Measurements from ENCODE around the gene CSGALNACT2. TPM values are rescaled to one million over a fixed set of nuclear protein-coding genes. Genes with fewer than 3 reads are reported as not detected.

CSGALNACT2 gene
- total and polyA plus RNA-seq, 2 of the 13 experiments (the other 11 are each of a cell fraction or from before 2014, with no cell fraction given), result 3.3 to 7.1 TPM

DNA sequence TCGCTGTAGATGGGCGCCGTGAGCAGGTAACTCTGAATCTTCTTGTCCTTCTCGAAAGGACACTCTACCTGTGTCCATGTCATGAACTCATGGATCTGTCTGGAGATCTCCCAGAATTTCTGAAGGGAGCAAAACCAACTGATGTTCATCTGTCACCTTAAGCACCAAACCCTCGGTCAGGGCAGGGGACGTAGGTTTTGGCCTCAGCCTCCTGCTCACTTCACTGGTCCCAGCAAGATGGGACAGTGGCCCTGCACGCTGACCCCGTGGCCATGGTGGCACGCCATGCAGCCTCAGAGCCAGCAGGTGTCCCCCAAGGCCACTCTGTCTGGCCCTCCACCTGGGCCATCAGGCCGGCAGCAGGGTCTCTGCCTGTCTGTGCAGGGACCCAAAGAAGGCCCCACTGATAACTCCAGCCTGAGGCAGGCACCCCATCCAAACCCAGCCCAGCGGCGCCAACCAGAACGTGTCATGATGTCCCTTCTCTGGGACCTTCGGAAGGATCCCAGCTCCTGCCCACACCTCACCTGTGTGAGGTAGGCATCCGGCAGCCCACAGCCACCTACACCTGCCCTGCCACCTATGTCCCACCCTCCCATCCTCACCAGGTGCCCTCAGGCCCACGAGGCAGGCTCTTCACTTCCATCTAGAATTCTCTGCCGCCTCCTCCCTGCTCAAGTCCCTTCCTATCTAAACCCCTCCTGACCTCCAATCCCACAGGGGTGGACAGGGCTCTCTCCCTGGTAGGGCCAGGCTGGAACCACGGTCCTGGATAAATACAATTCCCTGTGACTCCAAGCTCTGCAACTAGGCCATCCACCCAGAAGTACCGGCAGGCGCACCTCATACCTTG, 59.0 kb downstream of the CSGALNACT2 start:
- no peak overlapping the region for H3K27ac ChIP-seq (ENCODE audit: extremely low read length, insufficient read depth, low read length)
- in situ Hi-C loops (cut with HindIII; ENCODE audit: extremely low pct_ligation_motif_present, low pct_unique_long_range_greater_than_20kb), result no loop called here
- 50% methylated on average over 16 of the region's 20 CpGs for WGBS (ENCODE audit: low lambda C conversion rate)
- BruUV-seq (replicated peaks), result no TSS peak
- FAIRE-seq (no peak), DNase-seq (ENCODE audit: low spot score) (no peak), ATAC-seq (peak; percentile 69)
- POLR2A ChIA-PET, result no interaction called here
- H2AFZ ChIP-seq (ENCODE audit: low read length), result no peak overlapping the region
- H3K9ac ChIP-seq (ENCODE audit: insufficient read depth, low read depth, low read length), result no peak overlapping the region
- H4K20me1 ChIP-seq (ENCODE audit: insufficient read depth, low read length), result no peaks in the 10 kb centered on the region
- peak overlapping the region; percentile 43; the same call in 1 of the 2 replicates for H3K4me2 ChIP-seq (ENCODE audit: low read depth, low read length)
- intact Hi-C loops (cut with micrococcal nuclease; ENCODE audit: unreplicated experiment), result no loop called here
- no peaks in the 10 kb centered on the region for H3K79me2 ChIP-seq (ENCODE audit: insufficient read depth, low read length)
- TF ChIP-seq CTCF (CRISPR knock-in tag; IDR thresholded peaks at IDR 0.05), result peak; percentile 61
- TF ChIP-seq STAG1 (CRISPR knock-in tag; IDR thresholded peaks at IDR 0.05), result peak; percentile 57
- TF ChIP-seq RAD21 (CRISPR knock-in tag; IDR thresholded peaks at IDR 0.05), result peak; percentile 29; the same call in 1 of the 2 replicates
- no peak for TF ChIP-seq FOXK1 (CRISPR knock-in tag; IDR thresholded peaks at IDR 0.05; ENCODE audit: borderline replicate concordance, low read depth)
- no peak for TF ChIP-seq ZNF234 (CRISPR knock-in tag; conservative IDR thresholded peaks at IDR 0.05)
- TF ChIP-seq, protein P1, sequence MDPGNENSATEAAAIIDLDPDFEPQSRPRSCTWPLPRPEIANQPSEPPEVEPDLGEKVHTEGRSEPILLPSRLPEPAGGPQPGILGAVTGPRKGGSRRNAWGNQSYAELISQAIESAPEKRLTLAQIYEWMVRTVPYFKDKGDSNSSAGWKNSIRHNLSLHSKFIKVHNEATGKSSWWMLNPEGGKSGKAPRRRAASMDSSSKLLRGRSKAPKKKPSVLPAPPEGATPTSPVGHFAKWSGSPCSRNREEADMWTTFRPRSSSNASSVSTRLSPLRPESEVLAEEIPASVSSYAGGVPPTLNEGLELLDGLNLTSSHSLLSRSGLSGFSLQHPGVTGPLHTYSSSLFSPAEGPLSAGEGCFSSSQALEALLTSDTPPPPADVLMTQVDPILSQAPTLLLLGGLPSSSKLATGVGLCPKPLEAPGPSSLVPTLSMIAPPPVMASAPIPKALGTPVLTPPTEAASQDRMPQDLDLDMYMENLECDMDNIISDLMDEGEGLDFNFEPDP (CRISPR knock-in tag; conservative IDR thresholded peaks at IDR 0.05), result 0 out of 2 replicates have a peak, but pooled peaks have one; percentile 49
- H3K4me3 ChIP-seq (replicated peaks in 1 of 3; ENCODE audit: insufficient read depth in 1 of 3, low read depth in 2 of 3, low read length in 3 of 3), result no peak overlapping the region
- H3K27me3 ChIP-seq (ENCODE audit: control insufficient read depth in 1 of 2, insufficient read depth in 2 of 2, low read length in 2 of 2), result peaks cover 0 to 4% of the 10 kb centered on the region in 2 experiments; a peak in 3 of 5 replicates
- no peaks in the 10 kb centered on the region for H3K4me1 ChIP-seq (ENCODE audit: insufficient read depth, low read length)
- H3K36me3 ChIP-seq (replicated peaks in 1 of 2; ENCODE audit: control insufficient read depth in 1 of 2, insufficient read depth in 2 of 2, low read length in 2 of 2), result no peaks in the 10 kb centered on the region
- CTCF ChIA-PET (ENCODE audit: low intra/inter-chr PET ratio, low total read pairs), result no interaction called here
- no peaks in the 10 kb centered on the region for H3K9me3 ChIP-seq (ENCODE audit: low read length)

All from HepG2 (cell line).